ENCODE measurements around the gene TNFRSF12A. TPM values are rescaled to one million over a fixed set of nuclear protein-coding genes. Genes with fewer than 3 reads are reported as not detected.

TNFRSF12A gene
- total and polyA plus RNA-seq, 2 donors (not counting 1 experiment from before 2014, with no cell fraction given) = 80.7 to 196 TPM

GRCh38 chr16:2973605-2974318 is 46.4 kb upstream of the TNFRSF12A start:
- Histone ChIP-seq H3K9ac (ENCODE audit: insufficient read depth, low read length) (no peak overlapping the region), H3K4me2 (ENCODE audit: extremely low read depth, insufficient read depth, low read length) (no peak overlapping the region), H3K4me1 (ENCODE audit: control insufficient read depth, extremely low read depth, insufficient read depth, low read length) (no peaks in the 10 kb centered on the region), H3K27ac (ENCODE audit: insufficient read depth, low read length) (no peak overlapping the region), H3K9me3 (ENCODE audit: control insufficient read depth, insufficient read depth, low read depth, low read length) (no peaks in the 10 kb centered on the region), H2AFZ (ENCODE audit: low read length) (no peak overlapping the region), H3K36me3 (ENCODE audit: control insufficient read depth, insufficient read depth, low read length) (peaks cover 2% of the 10 kb centered on the region), H3K27me3 (ENCODE audit: control insufficient read depth, insufficient read depth, low read length) (no peaks in the 10 kb centered on the region), H4K20me1 (ENCODE audit: control insufficient read depth, extremely low read depth, insufficient read depth, low read length) (no peaks in the 10 kb centered on the region), H3K4me3 (replicated peaks in 1 of 4; ENCODE audit: control extremely low read depth in 1 of 4, insufficient read depth in 1 of 4, low read depth in 3 of 4, low read length in 4 of 4) (no peak overlapping the region), H3K79me2 (ENCODE audit: control insufficient read depth, insufficient read depth, low read length) (no peaks in the 10 kb centered on the region)
- TF ChIP-seq EZH2 (IDR thresholded peaks at IDR 0.05; ENCODE audit: low read length, missing control alignments) (no peak), CTCF (conservative IDR thresholded peaks at IDR 0.05 in 1 of 2, IDR thresholded peaks at IDR 0.05 in 1 of 2; ENCODE audit: low read depth in 1 of 2, low read length in 2 of 2) (no peak)
- DNase-seq (ENCODE audit: low read depth in 2 of 2) = no peak

- Histone ChIP-seq H3K79me2 (ENCODE audit: control insufficient read depth, insufficient read depth, low read length) (peaks cover 2% of the 10 kb centered on the region), H3K4me3 (replicated peaks in 1 of 4; ENCODE audit: control extremely low read depth in 1 of 4, insufficient read depth in 1 of 4, low read depth in 3 of 4, low read length in 4 of 4) (no peak overlapping the region), H2AFZ (ENCODE audit: low read length) (no peak overlapping the region), H3K9ac (ENCODE audit: insufficient read depth, low read length) (no peak overlapping the region), H3K27ac (ENCODE audit: insufficient read depth, low read length) (no peak overlapping the region), H3K27me3 (ENCODE audit: control insufficient read depth, insufficient read depth, low read length) (no peaks in the 10 kb centered on the region), H3K9me3 (ENCODE audit: control insufficient read depth, insufficient read depth, low read depth, low read length) (no peaks in the 10 kb centered on the region), H3K4me2 (ENCODE audit: extremely low read depth, insufficient read depth, low read length) (no peak overlapping the region), H3K36me3 (ENCODE audit: control insufficient read depth, insufficient read depth, low read length) (peaks cover 2% of the 10 kb centered on the region), H4K20me1 (ENCODE audit: control insufficient read depth, extremely low read depth, insufficient read depth, low read length) (no peaks in the 10 kb centered on the region), H3K4me1 (ENCODE audit: control insufficient read depth, extremely low read depth, insufficient read depth, low read length) (peaks cover under 1% of the 10 kb centered on the region)
- DNase-seq (ENCODE audit: low read depth in 2 of 2) = no peak
- TF ChIP-seq CTCF (conservative IDR thresholded peaks at IDR 0.05 in 1 of 2, IDR thresholded peaks at IDR 0.05 in 1 of 2; ENCODE audit: low read depth in 1 of 2, low read length in 2 of 2) (no peak), EZH2 (IDR thresholded peaks at IDR 0.05; ENCODE audit: low read length, missing control alignments) (no peak)
Measured at GRCh38 chr16:2974319-2975056, 45.7 kb upstream of the TNFRSF12A start.

- H3K4me3 ChIP-seq (replicated peaks in 1 of 4; ENCODE audit: control extremely low read depth in 1 of 4, insufficient read depth in 1 of 4, low read depth in 3 of 4, low read length in 4 of 4) = no peak overlapping the region
- peaks cover 5% of the 10 kb centered on the region for H3K79me2 ChIP-seq (ENCODE audit: control insufficient read depth, insufficient read depth, low read length)
- no peaks in the 10 kb centered on the region for H4K20me1 ChIP-seq (ENCODE audit: control insufficient read depth, extremely low read depth, insufficient read depth, low read length)
- H2AFZ ChIP-seq (ENCODE audit: low read length) = no peak overlapping the region
- peaks cover 2% of the 10 kb centered on the region for H3K36me3 ChIP-seq (ENCODE audit: control insufficient read depth, insufficient read depth, low read length)
- H3K27ac ChIP-seq (ENCODE audit: insufficient read depth, low read length) = no peak overlapping the region
- no peak overlapping the region for H3K9ac ChIP-seq (ENCODE audit: insufficient read depth, low read length)
- no peak for TF ChIP-seq CTCF (conservative IDR thresholded peaks at IDR 0.05 in 1 of 2, IDR thresholded peaks at IDR 0.05 in 1 of 2; ENCODE audit: low read depth in 1 of 2, low read length in 2 of 2)
- TF ChIP-seq EZH2 (IDR thresholded peaks at IDR 0.05; ENCODE audit: low read length, missing control alignments) = no peak
- no peaks in the 10 kb centered on the region for H3K27me3 ChIP-seq (ENCODE audit: control insufficient read depth, insufficient read depth, low read length)
- no peak for DNase-seq (ENCODE audit: low read depth in 2 of 2)
- no peaks in the 10 kb centered on the region for H3K9me3 ChIP-seq (ENCODE audit: control insufficient read depth, insufficient read depth, low read depth, low read length)
- no peak overlapping the region for H3K4me2 ChIP-seq (ENCODE audit: extremely low read depth, insufficient read depth, low read length)
- H3K4me1 ChIP-seq (ENCODE audit: control insufficient read depth, extremely low read depth, insufficient read depth, low read length) = peaks cover 4% of the 10 kb centered on the region
Measured at GRCh38 chr16:2975161-2975795, 44.9 kb upstream of the TNFRSF12A start.
